Dedifferentiated amniotic fluid mesenchymal stem cell (primary cell): ENCODE data around the gene PROZ.
A peak's percentile ranks its signal among the peaks of the same experiment; 100 is the strongest.

Source experiments
- DNase-seq: peaks from one replicate; pipeline ENCODE4 v3.0.0-alpha.2; 2016; ENCODE audit errors: extremely low spot score

The PROZ gene

DNA sequence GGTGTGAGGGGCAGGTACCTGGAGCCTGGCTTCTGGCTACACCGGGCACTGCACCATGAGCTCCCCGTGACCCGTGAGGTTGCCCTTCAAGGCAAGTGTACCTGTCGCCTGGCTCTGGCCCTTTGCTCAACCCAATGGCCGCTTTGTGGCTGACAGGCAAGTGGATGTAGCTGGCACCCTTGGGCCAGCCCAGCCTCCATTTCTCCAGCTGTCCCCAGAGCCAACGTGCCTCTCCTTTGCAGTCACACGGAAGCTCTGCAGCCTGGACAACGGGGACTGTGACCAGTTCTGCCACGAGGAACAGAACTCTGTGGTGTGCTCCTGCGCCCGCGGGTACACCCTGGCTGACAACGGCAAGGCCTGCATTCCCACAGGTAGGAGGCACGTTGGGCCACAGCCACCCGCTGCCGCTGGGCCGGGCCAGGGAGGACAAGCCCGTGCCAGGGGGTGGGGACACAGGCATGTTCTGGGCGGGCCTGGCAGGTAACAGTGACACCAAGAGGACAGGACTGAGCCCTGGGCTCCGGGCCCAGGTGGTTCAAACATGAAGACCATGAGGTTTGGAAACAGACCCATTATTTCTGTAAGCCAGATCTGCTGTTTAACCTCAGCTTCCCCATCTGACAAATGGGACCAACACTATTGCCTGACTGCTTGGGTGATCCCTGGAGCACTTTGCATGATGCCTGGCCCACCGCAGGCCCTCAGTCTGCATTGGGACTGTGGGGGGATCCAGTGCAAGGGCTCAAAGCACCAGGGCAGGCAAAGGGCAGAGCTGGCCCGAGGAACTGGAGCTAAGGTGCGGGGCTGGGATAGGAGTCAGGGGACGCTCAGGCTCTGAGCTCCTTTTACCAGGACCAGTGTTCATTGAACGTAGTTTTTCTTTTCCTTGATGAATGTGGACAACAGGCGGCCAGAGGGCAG, 17.5 kb upstream of the PROZ start:
- DNase-seq, result no peak

GRCh38 chr13:113141601-113141970, 16.9 kb upstream of the PROZ start:
- DNase-seq, result no peak

DNA sequence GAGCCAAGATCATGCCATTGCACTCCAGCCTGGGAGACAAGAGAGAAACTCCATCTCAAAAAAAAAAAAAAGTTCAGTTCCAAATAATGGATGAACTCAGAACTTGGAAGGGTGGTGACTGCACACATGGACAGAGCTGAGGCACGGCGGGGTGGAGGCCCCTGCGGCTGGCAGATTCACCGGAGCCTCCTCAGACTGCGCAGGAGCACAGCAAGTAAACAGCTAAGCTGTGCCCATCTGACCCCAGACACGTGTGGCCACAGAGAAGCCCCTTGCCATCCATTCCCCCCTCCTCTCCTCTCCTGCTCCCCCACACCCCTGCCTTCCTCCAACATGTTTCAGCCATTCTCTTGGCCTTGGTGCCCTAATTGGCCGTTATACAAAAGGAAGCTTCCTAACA, 15.6 kb upstream of the PROZ start:
- DNase-seq, result no peak

DNA sequence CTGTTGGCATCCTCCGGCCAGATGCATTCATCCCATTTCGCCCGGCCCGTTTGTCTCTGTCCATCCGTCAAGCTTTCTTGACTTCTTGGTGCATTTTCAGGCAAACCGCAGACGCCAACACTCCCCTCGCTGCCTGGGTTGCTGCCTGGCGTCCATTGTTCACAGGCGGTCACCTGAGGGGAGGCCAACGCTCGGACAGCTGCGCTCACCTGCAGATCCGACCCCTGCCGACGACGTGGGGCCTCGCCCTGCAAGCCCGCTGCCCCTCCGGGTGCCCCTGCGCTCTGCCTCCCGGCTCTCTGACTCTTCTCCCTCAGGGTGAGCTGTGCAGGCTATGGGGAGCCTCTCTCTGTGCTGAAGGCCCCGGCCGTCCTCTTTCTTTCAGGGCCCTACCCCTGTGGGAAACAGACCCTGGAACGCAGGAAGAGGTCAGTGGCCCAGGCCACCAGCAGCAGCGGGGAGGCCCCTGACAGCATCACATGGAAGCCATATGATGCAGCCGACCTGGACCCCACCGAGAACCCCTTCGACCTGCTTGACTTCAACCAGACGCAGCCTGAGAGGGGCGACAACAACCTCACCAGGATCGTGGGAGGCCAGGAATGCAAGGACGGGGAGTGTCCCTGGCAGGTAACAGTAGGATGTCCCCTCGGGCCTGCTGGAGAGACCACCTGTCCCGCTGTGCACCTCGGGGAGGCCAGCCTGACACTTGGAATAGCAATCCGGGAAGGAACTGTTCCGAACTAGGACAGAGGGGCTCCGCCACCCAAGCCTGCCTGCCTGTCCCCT, 14.8 kb upstream of the PROZ start:
- DNase-seq, result no peak

DNA sequence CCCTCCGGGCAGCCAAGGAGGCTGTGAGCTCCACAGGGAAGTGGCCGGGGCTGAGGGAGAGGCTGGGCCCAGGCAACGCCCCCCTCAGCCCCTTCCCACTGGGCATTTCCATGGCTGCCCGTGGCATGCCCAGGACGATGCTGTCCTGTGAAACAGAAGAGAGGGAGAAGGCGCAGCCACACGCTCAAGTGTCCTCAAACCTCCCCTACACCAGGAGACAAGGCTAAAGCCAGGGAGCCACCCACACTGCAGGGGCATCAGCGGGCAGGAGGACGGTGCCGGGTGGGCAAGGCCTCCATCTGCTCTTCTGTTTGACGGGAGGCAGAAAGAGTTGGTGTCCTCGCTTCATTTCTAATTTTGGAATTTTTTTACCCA, 14.2 kb upstream of the PROZ start:
- no peak for DNase-seq

GRCh38 chr13:113145496-113145895, 13.0 kb upstream of the PROZ start:
- DNase-seq, result no peak

DNA sequence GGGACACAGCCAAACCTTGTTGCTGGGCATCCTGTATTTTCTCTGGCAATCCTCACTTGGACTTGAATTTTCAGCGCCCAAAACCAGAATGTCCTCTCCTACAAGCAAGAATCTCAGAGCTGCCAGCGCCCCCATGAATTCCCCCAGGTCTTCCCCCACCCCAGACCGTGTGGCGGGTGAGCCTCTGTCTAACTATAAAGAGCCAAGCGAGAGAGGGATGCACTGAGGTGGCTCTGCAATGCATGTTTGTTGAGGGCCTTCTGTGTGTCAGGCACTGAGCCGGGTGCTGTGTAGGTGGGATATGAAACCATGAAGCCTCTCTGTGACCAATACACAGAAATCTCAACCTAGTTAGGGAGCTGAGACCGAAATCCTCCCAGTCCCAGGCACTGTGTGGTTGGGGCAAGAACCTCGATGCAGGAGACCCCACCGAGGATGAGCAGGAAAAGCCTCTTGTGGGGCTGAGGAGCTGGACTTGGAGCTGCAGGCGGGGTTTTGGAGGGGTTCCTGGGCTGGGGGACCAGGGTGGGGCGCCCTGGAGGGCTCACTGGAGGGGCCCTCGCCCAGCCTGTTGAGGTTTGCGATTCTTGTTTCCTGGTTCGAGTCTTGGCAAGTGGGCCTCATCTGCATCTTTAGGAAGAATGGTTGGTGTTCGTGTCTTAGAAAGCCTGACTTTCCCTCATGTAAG, 12.4 kb upstream of the PROZ start:
- DNase-seq, result no peak

DNA sequence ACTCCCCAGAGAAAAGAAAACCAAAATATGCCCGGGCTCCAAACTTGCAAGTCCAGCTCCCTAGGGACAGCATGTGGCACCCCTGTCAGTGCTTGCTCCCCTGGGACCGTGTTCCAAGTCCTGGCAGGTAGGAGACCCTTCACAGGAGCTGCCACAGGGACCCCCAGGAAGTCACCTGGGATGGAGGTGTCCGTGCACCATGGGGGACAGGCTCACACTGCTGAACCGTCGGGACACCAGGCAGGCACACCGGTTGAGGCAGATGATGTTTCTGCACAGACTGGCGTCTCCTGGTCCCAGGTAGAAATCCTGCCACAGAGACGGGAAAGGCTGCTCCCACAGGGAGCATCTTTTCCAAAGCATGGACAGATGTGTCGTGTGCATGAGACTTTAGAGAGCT, 11.7 kb upstream of the PROZ start:
- no peak for DNase-seq

DNA sequence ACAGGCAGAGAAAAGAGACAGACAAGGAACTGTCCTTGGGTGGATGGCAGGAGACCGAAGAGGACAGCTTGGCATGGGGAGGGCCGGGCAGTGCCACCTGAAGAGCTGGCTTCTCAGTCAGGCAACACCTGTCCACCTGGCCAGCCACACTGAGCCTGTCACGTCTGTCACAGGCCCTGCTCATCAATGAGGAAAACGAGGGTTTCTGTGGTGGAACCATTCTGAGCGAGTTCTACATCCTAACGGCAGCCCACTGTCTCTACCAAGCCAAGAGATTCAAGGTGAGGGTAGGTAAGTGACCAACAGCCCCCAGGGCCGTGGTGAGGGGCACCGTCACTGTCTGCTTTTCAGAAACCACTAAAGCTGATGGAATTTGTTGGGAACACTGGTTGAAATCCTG, 11.2 kb upstream of the PROZ start:
- no peak for DNase-seq

DNA sequence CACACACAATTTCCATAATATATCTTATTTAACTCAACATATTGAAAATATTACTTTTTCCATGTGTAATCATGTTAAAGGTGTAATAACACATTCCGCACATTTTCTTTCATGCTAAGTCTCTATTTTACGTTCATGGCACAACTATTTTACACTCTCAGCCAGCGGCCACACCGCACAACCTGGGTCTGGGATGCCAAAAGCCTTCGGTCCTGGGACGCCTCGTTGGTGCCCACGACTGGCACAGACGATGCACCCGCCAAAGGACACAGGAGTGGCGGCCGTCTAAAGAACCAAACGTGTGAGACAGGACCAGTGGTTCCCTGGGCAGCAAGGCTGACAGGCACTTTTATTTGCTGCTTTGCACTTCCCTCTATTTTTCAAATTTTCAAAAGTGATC, 10.0 kb upstream of the PROZ start:
- DNase-seq, result no peak

DNA sequence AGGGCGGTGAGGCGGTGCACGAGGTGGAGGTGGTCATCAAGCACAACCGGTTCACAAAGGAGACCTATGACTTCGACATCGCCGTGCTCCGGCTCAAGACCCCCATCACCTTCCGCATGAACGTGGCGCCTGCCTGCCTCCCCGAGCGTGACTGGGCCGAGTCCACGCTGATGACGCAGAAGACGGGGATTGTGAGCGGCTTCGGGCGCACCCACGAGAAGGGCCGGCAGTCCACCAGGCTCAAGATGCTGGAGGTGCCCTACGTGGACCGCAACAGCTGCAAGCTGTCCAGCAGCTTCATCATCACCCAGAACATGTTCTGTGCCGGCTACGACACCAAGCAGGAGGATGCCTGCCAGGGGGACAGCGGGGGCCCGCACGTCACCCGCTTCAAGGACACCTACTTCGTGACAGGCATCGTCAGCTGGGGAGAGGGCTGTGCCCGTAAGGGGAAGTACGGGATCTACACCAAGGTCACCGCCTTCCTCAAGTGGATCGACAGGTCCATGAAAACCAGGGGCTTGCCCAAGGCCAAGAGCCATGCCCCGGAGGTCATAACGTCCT, 9.4 kb upstream of the PROZ start:
- no peak for DNase-seq

DNA sequence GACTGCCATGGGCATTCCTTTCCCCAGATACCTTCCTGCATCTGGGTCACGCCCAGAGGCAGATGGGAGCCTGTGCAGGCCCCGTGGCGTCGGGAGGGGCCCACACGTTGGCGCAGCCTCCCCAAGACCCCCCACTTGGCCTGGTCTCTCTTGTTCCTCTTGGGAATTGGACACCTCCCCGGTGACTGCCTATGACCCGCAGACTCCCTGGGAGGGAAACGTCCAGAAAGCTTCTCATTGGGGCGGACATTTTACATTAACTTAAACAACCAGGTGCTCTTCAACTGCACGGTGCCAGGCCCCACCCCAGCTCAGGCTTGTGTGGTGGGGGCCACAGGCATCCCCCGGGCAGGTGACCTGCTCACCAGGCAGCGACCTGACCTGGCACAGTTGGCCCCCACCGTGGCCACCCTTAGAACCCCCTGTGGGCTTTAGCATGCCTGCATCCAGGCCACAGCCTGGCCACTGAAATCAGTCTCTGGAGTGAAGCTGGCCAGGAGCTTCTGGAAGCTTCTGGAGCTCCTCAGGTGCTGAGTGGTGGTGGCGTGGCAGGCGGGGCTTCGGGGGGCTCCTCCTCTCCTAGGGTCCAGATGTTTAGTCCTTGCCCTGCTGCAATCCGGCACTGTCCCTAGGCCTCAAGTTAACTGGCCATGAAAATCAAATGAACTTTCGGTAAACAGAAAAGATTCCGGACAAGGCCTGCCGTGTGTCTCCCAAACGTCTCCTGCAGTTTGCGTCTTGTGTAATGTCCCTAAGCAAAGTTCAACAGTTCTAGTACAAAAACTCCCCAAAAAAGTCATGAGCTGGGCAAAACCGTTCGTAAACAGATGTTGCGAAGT, 8.5 kb upstream of the PROZ start:
- no peak for DNase-seq

DNA sequence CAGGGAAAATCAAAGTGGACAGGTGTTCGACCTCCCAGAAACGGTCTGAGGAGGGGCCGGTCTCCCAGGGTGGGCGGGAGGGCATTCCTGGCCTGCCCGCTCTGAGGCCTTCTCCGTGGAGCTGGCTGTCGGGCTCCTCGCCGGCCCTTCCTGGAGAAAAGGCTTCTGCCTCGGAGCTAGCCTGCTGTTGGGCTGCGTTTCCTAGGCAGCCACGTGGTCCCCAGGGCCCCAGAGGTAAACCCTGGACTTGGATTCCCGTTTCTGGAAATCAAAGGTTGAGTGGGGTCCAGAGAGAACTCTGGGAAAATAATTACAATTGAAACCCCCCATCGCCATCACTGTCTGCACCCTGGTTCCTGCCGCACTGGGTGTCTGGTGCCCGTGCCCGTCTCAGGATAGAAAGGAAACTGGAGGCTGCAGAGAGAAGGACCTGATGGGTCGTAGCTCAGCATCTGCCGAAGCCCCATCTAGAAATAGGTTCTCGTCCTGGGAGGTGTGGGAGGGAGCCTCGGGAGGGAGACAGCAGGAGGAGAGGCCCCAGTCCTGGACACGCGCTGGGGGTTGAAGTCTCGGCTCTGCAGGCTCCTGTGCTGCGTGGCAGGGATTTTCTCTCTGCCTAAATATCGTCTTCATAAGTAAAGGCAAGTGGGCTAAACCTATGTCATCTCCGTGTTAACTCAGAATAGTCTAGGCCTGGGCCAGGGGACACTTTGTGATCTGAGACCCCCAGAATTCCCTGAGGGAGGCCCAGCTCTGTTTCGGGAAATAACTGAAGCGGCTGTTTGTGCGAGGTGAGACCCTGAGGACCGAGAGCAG, 7.7 kb upstream of the PROZ start:
- no peak for DNase-seq

DNA sequence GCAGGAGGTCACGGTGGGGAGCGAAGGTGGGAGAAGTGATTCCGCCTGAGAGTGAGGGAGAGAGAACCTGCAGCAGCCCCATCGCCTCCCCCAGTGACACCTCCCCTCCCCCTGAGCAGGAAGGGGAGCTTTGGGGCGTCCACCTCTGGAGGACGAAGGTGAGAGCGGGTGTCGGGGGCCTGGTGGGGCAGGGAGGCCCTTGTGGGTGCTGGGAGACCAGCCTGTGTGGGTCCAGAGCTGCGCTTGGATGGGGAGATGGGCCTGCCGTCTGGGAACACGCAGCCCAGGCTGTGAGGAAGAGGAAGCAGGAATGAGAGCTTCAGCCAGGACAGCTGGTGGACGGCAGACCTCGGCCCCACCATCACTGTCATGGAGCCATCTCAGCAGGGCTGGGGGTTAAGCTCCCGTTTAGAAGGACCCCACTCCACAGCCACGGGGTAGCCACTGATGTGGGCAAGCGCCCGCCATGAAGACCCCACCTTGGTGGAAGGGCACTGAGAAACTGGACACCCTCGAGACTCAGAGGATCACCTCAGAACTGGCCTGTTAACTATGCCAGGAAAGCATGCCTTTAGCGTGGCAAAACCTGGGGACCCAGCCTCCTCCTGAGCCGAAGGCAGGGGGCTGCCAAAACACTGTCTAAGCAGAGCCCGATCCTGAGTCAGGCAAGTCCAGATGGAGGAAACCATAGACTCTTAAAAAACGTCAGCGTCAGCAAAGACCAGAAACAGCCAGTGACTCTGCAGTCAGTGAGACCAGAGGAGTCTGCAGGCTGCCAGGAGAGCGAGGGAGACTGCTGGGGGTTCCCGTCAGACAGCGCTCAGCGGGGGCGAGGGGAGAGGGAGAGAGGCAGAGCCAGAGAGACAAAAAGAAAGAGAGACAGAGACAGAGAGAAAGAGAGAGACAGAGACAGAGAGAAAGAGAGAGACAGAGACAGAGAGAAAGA, 6.4 kb upstream of the PROZ start:
- no peak for DNase-seq

DNA sequence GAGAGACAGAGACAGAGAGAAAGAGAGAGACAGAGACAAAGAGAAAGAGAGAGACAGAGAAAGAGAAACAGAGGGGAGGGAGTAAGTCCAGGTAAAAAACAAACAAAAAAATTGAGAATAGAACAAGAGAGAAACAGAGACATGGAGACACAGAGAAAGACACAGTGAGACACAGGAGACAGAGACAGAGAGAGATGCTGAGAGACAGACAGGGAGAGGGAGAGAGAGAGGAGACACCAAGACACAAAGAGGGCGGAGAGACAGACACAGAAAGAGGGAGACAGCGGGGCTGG, 5.8 kb upstream of the PROZ start:
- DNase-seq, result no peak

GRCh38 chr13:113152984-113153809, 5.3 kb upstream of the PROZ start:
- DNase-seq, result no peak

DNA sequence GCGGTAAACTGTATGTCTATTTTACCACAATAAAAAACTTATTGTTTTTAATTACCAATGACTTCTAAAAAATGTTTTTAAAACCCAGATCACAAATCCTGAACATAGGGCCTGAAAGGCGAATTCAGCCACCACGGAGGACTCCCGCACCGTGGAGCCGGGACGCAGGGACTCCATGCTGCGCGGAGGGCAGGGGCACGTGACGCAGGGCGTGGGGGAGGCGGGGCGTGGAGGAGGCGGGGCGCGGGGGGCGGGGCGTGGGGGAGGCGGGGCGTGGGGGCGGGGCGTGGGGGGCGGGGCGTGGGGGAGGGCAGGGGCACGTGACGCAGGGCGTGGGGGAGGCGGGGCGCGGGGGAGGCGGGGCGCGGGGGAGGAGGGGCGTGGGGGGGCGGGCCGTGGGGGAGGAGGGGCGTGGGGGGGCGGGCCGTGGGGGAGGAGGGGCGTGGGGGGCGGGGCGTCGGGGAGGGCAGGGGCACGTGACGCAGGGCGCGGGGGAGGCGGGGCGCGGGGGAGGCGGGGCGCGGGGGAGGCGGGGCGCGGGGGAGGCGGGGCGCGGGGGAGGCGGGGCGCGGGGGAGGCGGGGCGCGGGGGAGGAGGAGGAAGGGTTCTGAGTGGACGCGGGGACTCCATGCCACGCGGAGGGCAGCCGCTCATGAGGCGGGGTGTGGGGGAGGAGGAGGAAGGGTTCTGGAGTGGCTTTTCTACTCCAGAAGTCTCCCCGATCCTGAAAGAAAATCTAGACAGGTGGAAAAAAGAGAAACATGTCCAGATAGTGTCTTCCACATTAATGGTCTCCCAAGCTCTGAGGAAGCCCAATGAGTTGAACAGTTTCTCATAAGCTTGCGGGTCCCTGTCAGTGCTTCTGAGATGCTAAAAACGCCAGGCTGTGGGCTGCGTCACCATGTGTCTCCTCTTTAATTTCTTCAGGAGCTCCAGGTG, 4.4 kb upstream of the PROZ start:
- peak; percentile 45 for DNase-seq

- no peak for DNase-seq
Measured at GRCh38 chr13:113155201-113155600, 3.2 kb upstream of the PROZ start.
